Left renal cortex interstitium (tissue), 4 donors: Measurements from ENCODE around the gene RGL4. TPM values are rescaled to one million over a fixed set of nuclear protein-coding genes. Genes with fewer than 3 reads are reported as not detected.
A peak's percentile ranks its signal among the peaks of the same experiment; 100 is the strongest.
"Not testable (repeated sequence)": the region's sequence is repeated elsewhere in the genome, so short reads cannot be mapped to it uniquely, and the experiment has no call there.

ENCODE experiments used
- DNase-seq, 4 donors: peaks; one replicate each; pipeline ENCODE4 v3.0.0-alpha.2; 2013; ENCODE audit warnings: low read depth in 4 of 4, low spot score in 2 of 4, missing footprints in 1 of 4
- polyA plus RNA-seq, 4 donors: library from polyadenylated mRNA; unstranded; fragments of 120-200 nt; gene quantifications; one replicate each; pipeline ENCODE4 v1.2.1, GENCODE V29; 2013; ENCODE audit not compliant: insufficient read length in 4 of 4

Gene RGL4, protein sequence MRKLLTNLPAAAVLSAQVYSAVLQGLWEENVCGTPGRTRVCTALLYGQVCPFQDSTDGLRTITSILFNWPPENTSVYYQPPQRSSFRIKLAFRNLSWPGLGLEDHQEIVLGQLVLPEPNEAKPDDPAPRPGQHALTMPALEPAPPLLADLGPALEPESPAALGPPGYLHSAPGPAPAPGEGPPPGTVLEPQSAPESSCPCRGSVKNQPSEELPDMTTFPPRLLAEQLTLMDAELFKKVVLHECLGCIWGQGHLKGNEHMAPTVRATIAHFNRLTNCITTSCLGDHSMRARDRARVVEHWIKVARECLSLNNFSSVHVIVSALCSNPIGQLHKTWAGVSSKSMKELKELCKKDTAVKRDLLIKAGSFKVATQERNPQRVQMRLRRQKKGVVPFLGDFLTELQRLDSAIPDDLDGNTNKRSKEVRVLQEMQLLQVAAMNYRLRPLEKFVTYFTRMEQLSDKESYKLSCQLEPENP
- 1 to 10 TPM; 2.0 to 5.3 (median 2.8) TPM for polyA plus RNA-seq

- DNase-seq: no peak
Observed at GRCh38 chr22:23690713-23691112, at the start of gene RGL4. TSS of gene RGL4 (plus strand) at chr22:23691013. CDS start at chr22:23692031, 1,018 bp downstream.

GRCh38 chr22:23646526-23646925 lies 44.3 kb upstream of the RGL4 start:
- DNase-seq: not testable (repeated sequence)

DNA sequence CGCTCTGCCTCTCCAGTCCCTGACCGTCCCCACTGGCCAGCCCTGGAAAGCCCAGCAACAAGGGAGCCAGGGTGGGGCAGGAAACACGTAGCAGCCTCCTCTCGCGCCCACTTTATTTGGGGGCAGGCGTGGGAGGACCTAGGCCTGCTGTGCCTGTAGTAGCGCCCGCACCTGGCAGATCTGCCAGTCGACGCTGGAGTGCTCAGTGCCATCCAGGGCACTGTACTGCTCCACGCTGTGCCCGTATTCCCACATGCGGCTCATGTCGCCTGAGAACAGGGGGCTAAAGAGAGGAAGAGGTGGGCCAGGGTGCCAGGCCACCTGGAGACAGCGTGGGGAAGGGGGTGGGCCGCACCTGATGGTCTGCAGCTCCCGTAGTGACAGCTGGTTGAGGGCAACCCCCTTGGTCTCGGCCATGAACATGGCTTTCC lies 41.7 kb upstream of the RGL4 start:
- DNase-seq: no peak

- DNase-seq: no peak
Observed at GRCh38 chr22:23651676-23652075, 39.1 kb upstream of the RGL4 start.

DNA sequence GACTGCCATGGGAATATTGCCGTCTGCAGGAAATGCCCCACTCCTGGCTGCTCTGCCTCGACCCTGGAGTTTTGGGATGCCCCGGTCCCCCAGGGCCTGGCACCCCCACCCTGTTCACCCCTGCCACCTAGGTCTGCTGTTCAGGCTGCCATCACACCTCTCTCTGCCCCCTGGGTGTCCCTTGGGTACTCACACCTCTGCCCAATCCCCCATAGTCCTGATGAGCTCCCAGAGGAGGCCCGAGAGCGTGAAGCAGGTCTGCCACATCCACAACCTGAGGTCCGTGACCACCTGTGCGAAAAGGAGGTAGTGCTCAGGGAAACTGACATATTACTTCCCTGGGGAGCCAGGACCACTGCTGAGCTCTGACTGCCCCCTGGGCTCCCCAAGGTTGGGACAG lies 38.5 kb upstream of the RGL4 start:
- no peak for DNase-seq

GRCh38 chr22:23652711-23653110 lies 38.1 kb upstream of the RGL4 start:
- DNase-seq: no peak

GRCh38 chr22:23655891-23656475 lies 34.8 kb upstream of the RGL4 start:
- DNase-seq: no peak

DNA sequence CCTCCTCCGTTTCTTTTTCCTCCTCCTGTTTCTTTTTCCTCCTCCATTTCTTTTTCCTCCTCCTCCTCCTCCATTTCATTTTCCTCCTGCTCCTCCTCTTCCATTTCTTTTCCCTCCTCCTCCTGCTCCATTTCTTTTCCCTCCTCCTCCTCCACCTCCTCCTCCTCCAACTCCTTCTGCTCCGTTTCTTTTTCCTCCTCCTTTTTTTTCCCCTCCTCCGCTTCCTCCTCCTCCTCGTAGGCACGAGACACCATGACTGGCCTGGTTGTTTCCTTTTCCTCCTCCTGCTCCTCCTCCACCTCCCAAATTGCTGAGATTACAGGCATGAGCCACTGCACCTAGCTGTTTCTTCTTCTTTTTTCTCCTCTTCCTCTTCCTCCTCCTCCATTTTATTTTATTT lies 33.1 kb upstream of the RGL4 start:
- DNase-seq: no peak

GRCh38 chr22:23660381-23660780 lies 30.4 kb upstream of the RGL4 start:
- DNase-seq: not testable (repeated sequence)

DNA sequence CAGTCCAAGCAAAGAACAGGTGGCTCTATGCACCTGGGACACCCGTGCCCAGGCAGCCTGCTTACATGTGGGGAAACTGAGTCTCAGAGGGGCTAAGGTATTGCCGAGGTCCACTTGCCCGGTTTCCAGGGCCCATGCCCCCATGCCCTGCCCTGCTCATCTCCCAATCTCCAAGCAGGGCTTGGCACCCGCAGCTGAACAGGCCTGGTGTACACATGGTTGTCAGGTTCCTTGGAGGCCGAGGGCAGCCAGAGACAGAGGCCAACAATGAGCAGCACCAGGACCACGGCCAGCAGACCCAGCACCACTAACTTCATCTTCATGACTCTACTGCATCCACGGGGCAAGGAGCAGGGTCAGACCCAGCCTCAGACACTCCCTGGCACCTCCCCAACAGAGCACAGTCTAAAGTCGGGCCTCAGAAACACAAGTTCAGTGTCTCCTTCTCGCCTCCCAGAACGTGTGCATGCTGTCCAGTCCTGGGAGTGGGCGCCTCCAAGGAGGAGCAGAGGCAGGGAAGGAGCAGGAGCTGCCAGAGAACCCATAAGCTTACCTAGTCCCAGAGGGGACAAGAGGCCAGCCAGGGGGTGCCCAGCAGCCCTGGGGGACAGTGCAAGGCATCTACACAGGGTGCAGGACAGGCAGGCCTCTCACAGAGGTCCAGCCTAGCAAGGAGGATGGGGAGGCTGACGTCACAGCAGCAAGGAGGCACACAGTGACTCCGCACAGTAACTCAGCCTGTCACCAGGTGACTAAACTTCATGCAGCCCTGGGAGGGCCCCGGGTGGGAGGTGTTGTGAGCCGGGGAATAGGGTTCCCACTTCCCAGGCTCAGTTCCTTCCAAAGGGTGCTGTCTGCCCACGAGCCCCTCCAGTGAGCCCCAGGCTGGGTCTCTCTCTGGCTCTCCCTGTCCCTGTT lies 20.2 kb upstream of the RGL4 start:
- no peak for DNase-seq

DNA sequence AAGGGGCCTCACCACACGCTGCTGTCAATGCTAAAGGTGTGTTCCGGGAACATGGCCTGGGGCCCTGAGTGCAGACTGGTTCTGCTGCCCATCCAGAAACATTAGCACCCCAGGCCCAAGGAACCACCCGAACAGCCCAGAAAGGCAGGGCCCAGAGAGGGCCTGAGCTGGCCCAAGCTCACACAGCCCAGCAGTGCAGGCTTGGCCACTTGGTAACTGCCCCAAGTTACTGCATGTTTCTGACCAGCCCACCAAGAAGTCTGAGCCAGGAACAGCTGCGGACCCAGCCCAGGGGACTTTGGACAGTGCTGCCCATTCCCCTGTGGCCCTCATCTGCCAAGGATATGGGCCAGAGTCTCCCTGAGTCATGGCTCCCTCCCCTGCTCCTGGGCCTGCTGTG lies 19.4 kb upstream of the RGL4 start:
- not testable (repeated sequence) for DNase-seq

GRCh38 chr22:23672307-23673049 lies 18.3 kb upstream of the RGL4 start:
- not testable (repeated sequence) for DNase-seq

DNA sequence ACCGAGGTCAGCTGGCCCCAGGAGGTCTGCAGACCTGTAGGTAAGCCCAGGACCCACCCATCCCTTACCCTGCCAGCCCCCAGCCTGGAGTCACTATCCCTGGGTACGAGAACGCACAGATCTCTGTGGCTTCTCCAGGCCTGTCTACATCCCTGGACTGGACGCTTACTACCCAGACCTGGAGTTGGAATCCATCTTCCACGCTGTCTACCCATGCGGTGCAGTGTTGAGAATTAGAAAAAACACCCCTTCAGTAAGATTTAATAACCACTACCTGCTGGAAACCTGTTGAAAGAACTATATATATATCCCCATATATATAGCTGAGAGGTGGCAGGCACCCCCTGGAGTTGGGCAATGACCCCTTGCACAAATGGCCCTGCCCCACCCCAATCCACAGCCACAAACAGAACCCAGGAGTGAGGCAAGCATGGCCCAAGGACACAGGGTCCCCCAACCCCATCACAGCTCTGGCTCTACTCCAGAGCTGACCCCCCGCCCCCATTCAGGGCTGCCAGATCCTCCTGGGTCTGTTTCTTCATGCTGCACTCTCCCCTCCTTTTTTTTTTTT lies 17.7 kb upstream of the RGL4 start:
- no peak for DNase-seq

- no peak for DNase-seq
Observed at GRCh38 chr22:23673826-23674690, 16.8 kb upstream of the RGL4 start.

DNA sequence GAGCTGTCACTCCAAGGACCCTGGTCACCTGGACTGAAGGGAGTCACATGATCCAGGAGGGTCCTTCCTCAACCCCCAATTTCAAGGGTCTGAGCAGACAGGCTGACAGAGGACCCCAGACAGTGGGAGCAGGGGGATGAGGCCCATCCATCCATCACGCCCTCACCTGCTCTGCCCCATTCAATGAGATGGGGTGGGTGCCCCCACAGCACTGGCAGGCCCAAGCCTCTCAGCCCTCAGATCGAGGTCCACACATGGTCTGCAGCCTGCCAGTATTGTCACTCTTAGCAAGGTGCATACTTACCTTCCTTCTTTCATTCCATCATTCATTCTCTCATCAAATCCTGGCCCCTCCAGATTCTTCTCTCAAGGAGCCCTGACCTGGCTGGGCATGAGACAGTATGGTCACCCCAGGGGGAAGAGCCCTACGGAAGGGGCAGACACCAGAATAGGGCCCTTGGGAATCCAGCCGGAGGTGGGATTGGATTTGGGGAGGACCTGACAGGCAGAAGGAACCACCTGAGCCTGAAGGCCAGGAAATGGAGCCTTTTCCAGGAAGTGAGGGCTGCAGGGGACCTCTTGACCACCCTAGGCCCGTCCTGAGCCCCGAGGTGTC lies 15.8 kb upstream of the RGL4 start:
- DNase-seq: not testable (repeated sequence)

- peak in 1 of 4 donors; percentile 4 for DNase-seq
Observed at GRCh38 chr22:23675502-23676415, 15.1 kb upstream of the RGL4 start.
